GM18868 (cell line): ENCODE measurements around the gene LMO7.

Source experiments
- ATAC-seq: cut with Tn5 transposase; IDR thresholded peaks from one replicate; pipeline ENCODE4 v1.9.1; 2021; ENCODE audit warnings: mild to moderate bottlenecking, moderate library complexity; ENCODE audit not compliant: unreplicated experiment

LMO7 gene

DNA sequence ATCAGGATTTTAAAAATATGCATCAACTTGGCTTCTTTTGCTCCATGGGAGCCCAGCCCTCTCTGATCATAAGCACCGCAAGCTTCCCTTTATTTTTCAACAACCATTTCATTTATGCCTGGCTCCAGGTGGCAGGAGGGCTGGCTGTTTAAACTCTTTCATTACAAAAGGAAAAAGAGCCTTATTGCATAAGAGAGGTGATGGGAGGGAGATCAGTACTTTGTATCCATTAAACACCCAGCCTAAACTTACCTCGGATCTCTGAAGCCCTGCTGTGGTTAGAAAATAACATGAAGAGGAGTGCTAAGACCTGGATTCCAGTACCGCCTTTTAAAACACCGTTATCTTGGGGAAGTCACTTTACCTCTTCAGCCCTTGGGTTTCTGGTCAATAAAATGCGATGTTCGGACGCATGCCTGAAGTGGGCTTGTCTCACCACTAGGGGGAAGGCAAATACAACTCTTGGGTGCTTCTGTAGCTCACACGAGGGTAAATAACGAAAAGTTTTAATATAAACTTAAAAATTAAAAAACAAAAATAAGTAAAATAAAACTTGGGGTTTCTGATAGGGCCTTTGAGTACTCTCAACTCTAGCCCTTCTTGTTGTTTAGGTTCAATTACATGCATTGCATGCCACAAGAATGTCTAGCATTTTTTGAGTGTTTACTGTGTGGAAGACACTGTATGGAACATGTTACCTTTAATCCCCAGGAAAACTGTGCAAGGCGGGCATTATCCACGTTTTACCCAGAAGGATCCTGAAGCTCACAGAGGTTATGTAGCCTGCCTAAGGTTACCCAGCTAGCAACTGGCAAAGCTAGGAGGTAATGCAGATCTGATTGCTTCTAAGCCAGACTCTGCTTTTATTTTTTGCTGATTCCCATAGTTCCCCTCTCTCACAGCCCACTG lies 240.3 kb downstream of the LMO7 start:
- ATAC-seq, result peak; percentile 90

DNA sequence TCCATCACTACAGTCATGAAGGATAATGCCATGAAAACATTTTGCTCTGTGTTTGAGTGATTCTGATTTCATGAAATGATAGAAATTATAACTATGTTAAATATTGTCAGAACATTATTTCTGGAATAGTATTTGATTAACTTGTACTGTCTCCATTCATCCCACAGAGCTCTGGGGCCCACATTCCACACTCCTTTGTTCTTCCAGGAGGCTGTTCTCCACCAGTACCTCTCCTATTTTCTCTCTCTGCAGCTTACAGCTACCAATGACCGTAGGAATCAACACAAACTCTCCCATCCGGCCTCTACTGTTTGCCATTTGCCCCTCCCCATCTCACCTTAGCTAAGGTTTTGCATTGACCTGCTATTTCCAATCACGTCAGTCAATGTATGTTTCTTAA lies 240.9 kb downstream of the LMO7 start:
- ATAC-seq, result no peak

DNA sequence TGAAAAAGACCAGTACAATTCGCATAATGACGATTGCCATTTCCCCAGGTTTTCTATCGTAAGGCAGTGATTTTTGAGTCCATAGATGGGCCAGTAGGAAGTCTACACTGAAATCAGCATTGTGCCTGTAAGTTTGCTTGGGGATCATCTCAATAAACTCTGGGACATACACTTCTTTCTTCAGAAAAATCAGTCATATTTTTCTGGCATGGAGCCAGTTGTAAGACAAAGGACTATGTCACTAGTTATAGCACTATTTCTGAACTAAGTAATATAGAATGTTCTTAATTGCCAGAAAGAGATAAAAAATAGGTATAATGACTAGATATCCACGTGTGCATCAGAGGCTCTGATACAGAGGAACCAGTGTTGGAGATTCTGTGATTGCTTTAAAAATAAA lies 243.5 kb downstream of the LMO7 start:
- ATAC-seq, result no peak

DNA sequence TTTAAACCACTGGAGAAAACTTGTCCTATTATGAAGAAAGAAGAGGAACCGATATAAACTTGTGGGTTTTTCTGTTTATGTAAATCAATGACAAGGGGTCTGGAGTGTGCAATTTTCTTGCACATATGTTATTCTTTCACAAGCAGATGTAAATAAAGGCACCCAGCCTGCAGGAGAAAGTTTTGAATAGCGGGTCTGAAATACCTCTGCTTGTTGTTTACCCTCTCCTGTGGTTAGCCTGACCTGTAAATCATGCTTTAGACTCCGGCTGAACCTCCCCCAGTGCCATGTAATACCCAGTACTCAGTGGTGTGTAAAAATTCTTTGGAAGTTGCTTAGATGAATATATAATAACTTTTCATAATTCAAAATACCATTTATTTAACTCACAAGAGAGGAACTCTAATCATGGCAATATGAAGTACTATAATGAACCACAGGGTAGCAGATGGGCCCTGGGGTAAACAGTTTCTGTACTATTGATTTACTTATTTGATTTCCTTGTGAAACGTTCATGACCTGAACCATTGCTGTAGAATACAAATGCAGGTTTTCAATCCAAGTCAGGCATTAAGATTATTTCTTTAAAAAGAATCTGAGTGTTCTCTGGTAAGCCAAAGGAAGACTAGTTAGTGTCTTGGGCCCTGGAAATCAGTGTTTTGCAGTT lies 245.1 kb downstream of the LMO7 start:
- peak; percentile 30 for ATAC-seq

DNA sequence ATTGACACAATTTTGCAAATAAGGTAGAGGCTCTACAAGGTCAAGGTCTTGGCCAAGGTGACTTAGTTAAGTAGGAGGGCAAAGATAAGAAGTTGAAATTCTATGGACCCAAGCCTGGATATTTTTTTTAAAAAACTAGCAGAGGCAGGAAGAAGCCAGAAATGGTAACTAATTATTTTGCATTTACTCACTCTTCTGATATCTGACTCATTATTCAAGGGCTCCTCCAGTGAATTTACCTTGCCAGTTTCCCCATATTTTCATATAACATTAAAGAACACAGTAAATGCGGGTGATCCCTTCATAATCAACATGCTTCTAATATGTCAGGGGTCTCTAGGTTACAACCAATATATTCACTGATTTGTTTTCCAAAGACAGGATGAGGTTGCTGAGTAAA lies 246.1 kb downstream of the LMO7 start:
- no peak for ATAC-seq

DNA sequence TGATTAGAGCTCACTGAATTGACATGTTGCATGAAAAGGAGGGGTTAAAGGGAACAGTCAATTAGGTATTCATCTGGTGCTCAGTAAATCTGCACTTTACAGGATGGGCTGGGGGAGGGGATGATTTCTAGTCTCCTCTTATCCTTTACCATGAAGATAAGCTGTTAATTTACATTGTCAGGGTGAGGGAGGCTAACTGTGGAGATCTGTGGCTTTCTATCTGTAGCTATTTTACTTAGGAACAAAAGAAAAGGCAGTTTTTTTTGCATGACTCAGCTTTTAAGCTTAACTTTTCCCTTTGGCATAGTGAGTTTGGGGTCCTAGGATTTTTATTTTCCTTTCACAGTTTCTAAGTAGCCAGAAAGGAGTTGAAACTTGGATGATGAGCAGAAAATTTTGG lies 253.3 kb downstream of the LMO7 start:
- ATAC-seq, result no peak

DNA sequence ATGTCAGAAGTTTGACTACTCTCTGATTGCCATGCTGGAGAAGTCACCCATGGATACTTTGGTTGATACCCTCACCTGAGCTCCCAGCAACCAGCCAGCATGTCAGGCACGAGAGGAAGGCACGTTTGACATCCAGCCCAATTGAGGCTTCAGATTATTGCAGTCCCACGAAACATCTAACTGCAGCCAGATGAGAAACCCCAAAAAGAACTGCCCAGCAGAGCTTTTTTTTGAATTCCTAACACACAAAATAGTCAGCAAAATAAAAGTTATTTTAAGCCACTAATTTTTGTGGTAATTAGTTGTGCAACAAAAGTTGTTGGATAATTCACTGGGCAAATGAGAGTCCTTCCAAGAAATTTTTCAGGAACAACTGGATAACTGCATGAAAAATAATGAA lies 259.0 kb downstream of the LMO7 start:
- no peak for ATAC-seq

DNA sequence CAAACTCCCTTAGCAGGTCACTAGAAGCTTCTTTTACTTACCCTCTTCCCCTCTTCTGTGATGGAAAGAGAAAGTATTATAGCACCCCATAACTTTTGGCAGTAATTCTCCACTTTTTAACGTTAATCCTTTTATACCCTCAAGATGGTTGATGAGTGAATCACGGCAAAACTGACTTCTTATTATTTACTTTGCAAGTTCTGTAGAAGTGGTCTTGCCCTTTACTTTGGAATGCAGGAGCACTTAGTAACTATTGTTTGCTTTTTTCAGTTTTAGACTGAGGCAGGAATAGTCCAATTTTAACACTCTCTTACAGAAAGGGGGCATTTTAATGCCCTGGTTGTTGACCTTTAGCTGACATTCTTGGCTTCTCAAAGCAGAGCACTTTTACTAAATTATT lies 260.1 kb downstream of the LMO7 start:
- no peak for ATAC-seq

DNA sequence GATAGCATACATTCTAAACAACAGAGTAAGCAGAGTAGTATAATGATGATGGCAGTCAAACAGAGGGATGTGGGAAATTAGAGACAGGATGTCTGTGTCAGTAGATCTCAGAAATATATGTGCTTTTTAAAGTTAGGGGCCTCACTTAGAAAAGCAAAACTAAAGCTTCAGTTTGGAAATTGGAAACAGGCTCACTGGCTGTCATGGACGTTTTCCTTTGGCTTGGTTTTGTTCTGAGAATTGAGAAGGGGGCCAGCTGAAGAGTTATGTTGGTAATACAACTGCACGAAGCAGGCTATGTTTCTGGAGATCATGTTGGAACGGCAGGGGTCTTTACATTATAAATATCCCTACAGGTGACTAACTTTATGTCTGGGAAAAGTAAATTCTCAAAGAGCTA lies 261.3 kb downstream of the LMO7 start:
- ATAC-seq, result no peak

DNA sequence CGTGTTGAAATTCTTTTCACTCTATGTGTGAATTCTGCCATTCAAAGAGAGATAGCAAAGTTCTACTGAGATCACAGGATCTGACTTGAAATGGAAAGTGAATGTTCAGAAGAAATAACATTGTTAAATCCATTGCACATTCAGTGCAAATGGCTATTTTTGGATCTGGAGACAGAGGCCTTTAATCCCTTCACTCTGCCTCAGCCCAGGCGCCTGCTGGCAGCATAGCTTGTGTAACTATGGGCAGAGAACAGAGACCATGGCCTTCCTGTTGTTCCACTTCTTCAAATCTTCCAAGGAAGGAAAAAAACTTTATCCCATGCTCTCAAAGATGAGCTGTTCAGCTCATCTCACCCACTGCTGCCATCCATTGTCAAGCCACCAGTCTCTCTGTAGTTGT lies 265.4 kb downstream of the LMO7 start:
- no peak for ATAC-seq

DNA sequence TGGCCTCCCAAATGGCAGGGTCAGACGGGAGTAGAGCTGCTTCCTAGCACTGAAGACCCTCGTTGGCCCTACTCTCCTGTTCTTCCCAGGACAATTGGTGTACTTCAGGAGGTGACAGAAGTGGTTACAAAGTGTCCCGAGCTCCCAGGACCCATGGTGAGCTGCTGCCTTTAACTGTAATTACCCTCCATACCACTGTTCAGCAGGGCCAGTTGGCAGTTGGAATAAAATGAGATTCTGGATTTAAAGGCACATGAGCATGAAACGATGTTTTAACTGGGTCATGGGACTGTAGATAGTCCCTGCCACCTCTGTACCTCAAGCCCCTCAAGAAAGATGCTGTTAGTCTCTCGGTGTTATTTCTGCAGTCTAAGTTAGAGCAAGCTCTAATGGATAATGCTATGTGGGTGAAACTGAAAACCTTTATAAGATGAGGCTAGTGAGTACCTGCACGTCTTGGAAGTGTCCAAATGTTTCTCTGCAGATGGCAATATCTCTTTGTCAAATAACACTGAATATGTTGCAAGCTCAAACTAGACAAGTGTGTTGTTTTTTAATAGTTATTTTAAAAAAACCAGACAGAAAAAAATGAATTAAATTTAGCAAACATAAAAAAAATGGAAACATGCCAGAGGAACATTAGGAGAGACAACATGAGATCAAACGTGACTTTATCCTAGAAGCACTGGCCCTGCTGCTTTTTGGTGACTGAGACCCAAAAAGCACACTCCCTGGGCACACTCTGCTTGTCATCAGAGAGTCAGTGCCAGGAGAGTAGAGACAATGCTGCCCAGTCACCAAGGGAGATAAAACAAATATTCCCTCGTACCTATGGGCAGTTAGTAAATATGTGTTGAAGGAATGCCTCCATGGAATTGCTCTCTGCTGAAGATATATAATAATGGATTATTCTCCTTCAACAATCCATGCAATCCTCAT lies 266.3 kb downstream of the LMO7 start:
- no peak for ATAC-seq

DNA sequence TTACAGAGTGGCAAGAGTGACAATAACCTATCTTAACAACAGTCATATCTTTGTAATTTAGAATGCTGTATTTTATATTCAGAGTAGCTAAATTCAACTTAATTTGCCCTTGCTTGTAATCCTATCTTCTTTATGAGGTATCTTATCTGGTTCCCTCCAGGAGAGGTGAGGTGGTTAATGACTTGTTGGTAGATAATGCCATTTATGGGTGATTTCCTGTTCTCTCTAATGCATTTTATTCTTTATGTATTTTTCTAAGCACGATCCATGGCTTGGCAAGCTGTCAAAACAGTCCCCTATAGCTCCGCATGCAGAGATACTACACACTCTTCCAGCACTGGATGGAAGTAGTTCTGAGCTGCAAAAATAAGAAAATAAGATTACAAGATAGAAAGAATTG lies 267.9 kb downstream of the LMO7 start:
- ATAC-seq, result no peak

DNA sequence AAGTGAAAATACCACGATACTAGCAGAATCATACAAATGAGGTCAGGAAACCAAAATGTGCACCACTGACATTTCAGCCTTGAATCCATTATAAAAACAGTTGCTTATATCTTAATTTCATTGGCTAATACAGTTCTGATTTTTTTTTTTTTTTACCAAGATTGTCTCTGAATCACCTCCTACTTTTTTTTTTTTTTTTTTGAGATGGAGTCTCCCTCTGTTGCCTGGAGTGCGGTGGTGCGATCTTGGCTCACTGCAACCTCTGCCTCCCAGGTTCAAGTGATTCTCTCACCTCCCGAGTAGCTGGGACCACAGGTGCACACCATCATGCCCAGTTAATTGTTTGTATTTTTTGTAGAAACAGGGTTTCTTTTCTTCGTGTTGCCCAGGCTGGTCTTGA lies 270.2 kb downstream of the LMO7 start:
- ATAC-seq, result no peak

DNA sequence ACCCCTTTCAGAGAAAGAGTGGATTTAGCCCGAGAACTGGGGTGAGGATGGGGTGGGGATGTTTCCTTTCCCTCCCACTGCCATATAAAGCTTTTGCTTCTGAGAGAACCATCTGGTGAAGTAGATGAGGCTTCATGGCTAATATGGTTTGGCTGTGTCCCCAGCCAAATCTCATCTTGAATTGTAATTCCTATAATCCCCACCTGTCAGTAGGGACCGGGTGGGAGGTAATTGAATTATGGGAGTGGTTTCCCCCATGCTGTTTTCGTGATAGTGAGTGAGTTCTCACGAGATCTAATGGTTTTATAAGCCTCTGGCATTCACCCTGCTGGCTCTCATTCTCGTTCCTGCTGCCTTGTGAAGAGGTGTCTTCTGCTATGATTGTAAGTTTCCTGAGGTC lies 270.9 kb downstream of the LMO7 start:
- no peak for ATAC-seq

DNA sequence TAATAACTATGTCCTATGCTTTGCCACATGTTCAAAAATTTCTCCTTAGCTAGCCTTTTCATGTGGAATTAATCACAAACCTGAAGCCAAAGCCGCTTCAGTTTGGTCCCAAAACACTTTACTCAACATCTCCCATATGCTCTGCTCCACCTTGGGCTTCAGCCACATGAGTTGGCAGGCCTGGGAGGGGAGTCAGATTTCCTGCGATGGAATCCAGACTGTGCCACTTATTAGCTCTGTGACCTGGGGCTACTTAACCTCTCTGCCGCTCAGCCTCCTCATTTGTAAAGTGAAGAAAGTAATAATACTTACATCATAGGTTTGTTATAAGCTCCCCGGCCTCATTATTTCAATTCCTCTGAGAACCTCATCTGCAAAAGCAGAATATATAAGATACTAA lies 272.0 kb downstream of the LMO7 start:
- ATAC-seq, result no peak
